ENCODE data around the gene USH2A.

USH2A gene

GRCh38 chr1:215887627-215888026 lies 535.6 kb downstream of the USH2A start:
- Mint-ChIP-seq H3K9me3 (no peaks in the 10 kb centered on the region), H3K27me3 (ENCODE audit: low read depth) (no peaks in the 10 kb centered on the region), H3K4me1 (ENCODE audit: low read depth) (no peaks in the 10 kb centered on the region), H3K36me3 (ENCODE audit: low read depth) (no peaks in the 10 kb centered on the region), H3K27ac (no peak overlapping the region), H3K4me3 (no peak overlapping the region)

DNA sequence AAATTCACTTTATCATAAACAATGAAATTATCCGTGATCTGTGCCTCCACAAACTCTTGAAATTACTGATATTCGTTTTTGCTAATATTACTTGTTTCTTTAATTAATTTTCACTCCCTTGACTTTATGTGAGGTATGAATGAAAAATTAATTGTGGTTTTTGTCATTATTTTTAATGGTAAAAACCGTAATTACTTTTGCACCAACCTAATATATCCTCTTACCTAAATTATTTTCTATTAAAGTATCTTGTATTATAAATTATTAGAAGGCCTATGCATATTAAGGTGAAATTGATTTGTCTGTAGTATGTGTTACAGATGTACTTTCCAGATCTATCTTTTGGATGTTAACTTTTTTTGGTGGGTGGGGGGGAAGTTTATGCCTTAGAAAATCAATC lies 540.2 kb downstream of the USH2A start:
- Mint-ChIP-seq H3K4me3 (no peak overlapping the region), H3K27ac (no peak overlapping the region), H3K4me1 (ENCODE audit: low read depth) (no peaks in the 10 kb centered on the region), H3K36me3 (ENCODE audit: low read depth) (no peaks in the 10 kb centered on the region), H3K27me3 (ENCODE audit: low read depth) (no peaks in the 10 kb centered on the region), H3K9me3 (no peaks in the 10 kb centered on the region)

DNA sequence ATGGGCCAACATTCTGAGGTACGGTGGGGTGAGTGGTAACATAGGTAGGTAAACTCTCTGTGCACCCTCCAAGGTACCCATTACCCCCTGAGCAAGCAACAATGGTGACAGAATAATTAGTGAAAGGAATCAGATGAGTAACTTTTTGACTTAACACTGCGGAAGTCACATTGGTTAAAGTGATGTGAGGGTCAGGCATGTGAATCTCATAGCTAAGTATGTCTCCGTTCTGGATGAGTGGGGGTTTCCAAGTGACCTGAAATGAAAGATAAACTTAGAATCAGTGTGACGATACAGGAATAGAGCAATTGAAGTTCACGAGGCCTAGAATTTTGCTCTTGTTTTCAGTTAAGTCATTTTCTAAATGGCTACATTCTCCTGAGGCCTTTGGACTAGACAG lies 544.4 kb downstream of the USH2A start:
- no peak overlapping the region for H3K4me3 Mint-ChIP-seq
- peaks cover 4% of the 10 kb centered on the region for H3K9me3 Mint-ChIP-seq
- no peaks in the 10 kb centered on the region for H3K4me1 Mint-ChIP-seq (ENCODE audit: low read depth)
- H3K36me3 Mint-ChIP-seq (ENCODE audit: low read depth), result no peaks in the 10 kb centered on the region
- H3K27ac Mint-ChIP-seq, result no peak overlapping the region
- no peaks in the 10 kb centered on the region for H3K27me3 Mint-ChIP-seq (ENCODE audit: low read depth)

GRCh38 chr1:215878128-215878527 lies 545.1 kb downstream of the USH2A start:
- Mint-ChIP-seq H3K27ac (no peak overlapping the region), H3K27me3 (ENCODE audit: low read depth) (no peaks in the 10 kb centered on the region), H3K36me3 (ENCODE audit: low read depth) (no peaks in the 10 kb centered on the region), H3K4me1 (ENCODE audit: low read depth) (no peaks in the 10 kb centered on the region), H3K9me3 (peaks cover 4% of the 10 kb centered on the region), H3K4me3 (no peak overlapping the region)

DNA sequence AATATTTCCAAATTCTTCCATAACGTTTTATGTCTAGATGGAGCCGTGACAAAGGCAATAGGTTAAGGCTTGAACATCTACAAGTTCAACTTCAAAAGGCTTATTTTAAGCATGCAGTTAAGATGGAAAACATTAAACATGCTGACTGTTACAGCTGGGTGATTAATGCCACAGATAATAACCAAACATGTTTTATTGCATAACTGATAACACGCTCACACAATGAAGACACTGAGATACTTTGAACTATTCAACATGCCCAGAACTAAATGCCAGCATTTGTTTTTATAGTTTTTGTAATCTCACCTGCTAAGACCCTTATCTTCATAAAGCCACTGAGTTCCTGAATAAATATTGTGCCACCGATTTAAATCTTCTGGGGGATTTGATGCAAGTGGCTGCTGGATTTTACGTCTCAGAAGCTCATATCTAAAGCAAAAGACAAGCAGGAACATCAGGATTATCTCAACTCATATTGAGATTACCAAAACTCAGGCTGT lies 545.7 kb downstream of the USH2A start:
- no peak overlapping the region for H3K27ac Mint-ChIP-seq
- no peaks in the 10 kb centered on the region for H3K4me1 Mint-ChIP-seq (ENCODE audit: low read depth)
- no peaks in the 10 kb centered on the region for H3K36me3 Mint-ChIP-seq (ENCODE audit: low read depth)
- no peaks in the 10 kb centered on the region for H3K27me3 Mint-ChIP-seq (ENCODE audit: low read depth)
- H3K4me3 Mint-ChIP-seq, result no peak overlapping the region
- peaks cover 4% of the 10 kb centered on the region for H3K9me3 Mint-ChIP-seq

DNA sequence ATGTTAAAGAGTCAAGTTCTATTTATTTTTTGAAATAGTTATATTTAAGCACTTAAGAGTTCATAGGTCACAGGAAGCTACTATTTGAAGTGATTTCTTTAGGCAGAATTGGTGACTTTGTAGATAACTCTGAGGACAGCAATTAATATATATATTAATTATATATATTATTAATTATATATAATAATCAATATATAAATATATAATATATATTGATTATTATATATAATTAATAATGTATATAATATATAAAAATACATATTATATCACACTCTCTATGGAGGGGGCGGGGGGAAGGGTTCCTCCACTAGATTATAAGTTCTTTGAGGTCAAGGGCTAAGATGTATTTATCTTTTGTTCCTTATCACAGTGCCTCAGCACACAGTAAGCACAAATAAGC lies 547.5 kb downstream of the USH2A start:
- H3K27ac Mint-ChIP-seq, result no peak overlapping the region
- H3K4me3 Mint-ChIP-seq, result no peak overlapping the region
- H3K27me3 Mint-ChIP-seq (ENCODE audit: low read depth), result no peaks in the 10 kb centered on the region

GRCh38 chr1:215875236-215875635 lies 548.0 kb downstream of the USH2A start:
- Mint-ChIP-seq H3K9me3 (peaks cover 4% of the 10 kb centered on the region), H3K27me3 (ENCODE audit: low read depth) (no peaks in the 10 kb centered on the region), H3K4me3 (no peak overlapping the region), H3K27ac (no peak overlapping the region), H3K4me1 (ENCODE audit: low read depth) (no peaks in the 10 kb centered on the region), H3K36me3 (ENCODE audit: low read depth) (no peaks in the 10 kb centered on the region)

More for the DNA sequence above, 547.5 kb downstream of the USH2A start:
- Mint-ChIP-seq H3K4me1 (ENCODE audit: low read depth) (no peaks in the 10 kb centered on the region), H3K36me3 (ENCODE audit: low read depth) (no peaks in the 10 kb centered on the region), H3K9me3 (peaks cover 4% of the 10 kb centered on the region)

GRCh38 chr1:215872658-215873057 lies 550.6 kb downstream of the USH2A start:
- H3K36me3 Mint-ChIP-seq (ENCODE audit: low read depth), result no peaks in the 10 kb centered on the region
- H3K4me1 Mint-ChIP-seq (ENCODE audit: low read depth), result no peaks in the 10 kb centered on the region
- H3K9me3 Mint-ChIP-seq, result peaks cover 4% of the 10 kb centered on the region
- no peak overlapping the region for H3K4me3 Mint-ChIP-seq
- no peak overlapping the region for H3K27ac Mint-ChIP-seq
- no peaks in the 10 kb centered on the region for H3K27me3 Mint-ChIP-seq (ENCODE audit: low read depth)

- no peaks in the 10 kb centered on the region for H3K27me3 Mint-ChIP-seq (ENCODE audit: low read depth)
- no peaks in the 10 kb centered on the region for H3K9me3 Mint-ChIP-seq
- no peaks in the 10 kb centered on the region for H3K4me1 Mint-ChIP-seq (ENCODE audit: low read depth)
- no peak overlapping the region for H3K27ac Mint-ChIP-seq
- H3K4me3 Mint-ChIP-seq, result no peak overlapping the region
- H3K36me3 Mint-ChIP-seq (ENCODE audit: low read depth), result no peaks in the 10 kb centered on the region
These were observed 554.7 kb downstream of the USH2A start for GRCh38 chr1:215868500-215868899.

DNA sequence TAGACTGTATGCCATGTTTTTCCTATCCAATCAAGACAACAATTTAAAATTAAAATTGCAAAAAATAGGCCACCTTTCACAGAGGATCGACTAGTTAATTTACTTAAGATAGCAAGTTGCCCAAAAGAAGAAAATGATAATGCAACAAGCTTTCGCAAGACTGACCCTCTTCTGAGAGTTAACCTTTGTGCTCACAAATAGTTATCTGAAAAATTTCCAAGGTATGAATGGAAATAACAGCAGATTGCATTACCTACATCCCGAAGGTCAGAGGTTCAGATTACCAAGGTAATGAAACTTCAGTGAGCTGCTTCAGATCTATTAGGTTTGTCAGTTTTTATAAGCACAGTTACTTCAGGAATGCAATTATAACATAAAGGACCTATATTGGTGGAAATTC lies 558.2 kb downstream of the USH2A start:
- Mint-ChIP-seq H3K27me3 (ENCODE audit: low read depth) (no peaks in the 10 kb centered on the region), H3K4me1 (ENCODE audit: low read depth) (no peaks in the 10 kb centered on the region), H3K4me3 (no peak overlapping the region), H3K9me3 (no peaks in the 10 kb centered on the region), H3K36me3 (ENCODE audit: low read depth) (no peaks in the 10 kb centered on the region), H3K27ac (no peak overlapping the region)

GRCh38 chr1:215863796-215864195 lies 559.5 kb downstream of the USH2A start:
- no peaks in the 10 kb centered on the region for H3K36me3 Mint-ChIP-seq (ENCODE audit: low read depth)
- H3K27ac Mint-ChIP-seq, result no peak overlapping the region
- no peaks in the 10 kb centered on the region for H3K4me1 Mint-ChIP-seq (ENCODE audit: low read depth)
- no peak overlapping the region for H3K4me3 Mint-ChIP-seq
- no peaks in the 10 kb centered on the region for H3K9me3 Mint-ChIP-seq
- no peaks in the 10 kb centered on the region for H3K27me3 Mint-ChIP-seq (ENCODE audit: low read depth)

- Mint-ChIP-seq H3K27me3 (ENCODE audit: low read depth) (no peaks in the 10 kb centered on the region), H3K9me3 (no peaks in the 10 kb centered on the region), H3K4me3 (no peak overlapping the region), H3K27ac (no peak overlapping the region), H3K4me1 (ENCODE audit: low read depth) (no peaks in the 10 kb centered on the region), H3K36me3 (ENCODE audit: low read depth) (no peaks in the 10 kb centered on the region)
These were observed 562.4 kb downstream of the USH2A start for GRCh38 chr1:215860833-215861232.

- Mint-ChIP-seq H3K27ac (no peak overlapping the region), H3K4me3 (no peak overlapping the region), H3K4me1 (ENCODE audit: low read depth) (no peaks in the 10 kb centered on the region), H3K36me3 (ENCODE audit: low read depth) (no peaks in the 10 kb centered on the region), H3K27me3 (ENCODE audit: low read depth) (no peaks in the 10 kb centered on the region), H3K9me3 (peaks cover 8% of the 10 kb centered on the region)
These were observed 565.9 kb downstream of the USH2A start for GRCh38 chr1:215857317-215857716.

DNA sequence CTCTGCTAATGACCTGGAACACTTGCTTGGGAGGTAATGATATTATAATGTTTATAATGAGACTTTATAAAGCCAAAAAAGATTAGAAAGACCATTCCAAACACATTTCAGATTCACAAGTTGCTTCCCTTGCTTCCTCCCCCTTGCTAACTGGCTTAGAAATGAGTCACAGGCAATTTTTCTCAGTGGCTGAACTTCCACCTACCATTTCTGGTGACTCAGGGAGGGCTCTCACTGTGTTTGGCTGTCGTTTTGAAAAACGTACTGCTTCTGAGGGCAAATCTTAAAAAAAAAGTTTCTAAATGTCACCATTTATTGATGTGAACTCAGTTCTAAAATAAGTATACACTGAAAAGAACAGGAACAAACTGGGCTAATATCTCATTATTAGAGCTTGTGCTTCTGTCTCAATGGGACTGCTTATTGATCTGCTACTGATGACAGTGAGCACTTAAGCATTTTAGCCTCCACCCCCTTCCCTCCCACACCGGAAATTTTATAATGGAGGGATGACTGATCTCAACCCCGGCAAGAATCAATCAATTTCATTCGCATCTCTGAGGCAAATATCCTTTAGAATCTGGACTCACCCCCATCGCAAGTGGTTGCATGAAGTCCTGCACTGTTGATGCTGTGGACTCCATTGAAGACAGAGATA lies 577.9 kb downstream of the USH2A start:
- H3K4me3 Mint-ChIP-seq, result no peak overlapping the region
- no peak overlapping the region for H3K27ac Mint-ChIP-seq
- H3K4me1 Mint-ChIP-seq (ENCODE audit: low read depth), result no peaks in the 10 kb centered on the region
- H3K27me3 Mint-ChIP-seq (ENCODE audit: low read depth), result no peaks in the 10 kb centered on the region
- H3K9me3 Mint-ChIP-seq, result no peaks in the 10 kb centered on the region
- no peaks in the 10 kb centered on the region for H3K36me3 Mint-ChIP-seq (ENCODE audit: low read depth)

DNA sequence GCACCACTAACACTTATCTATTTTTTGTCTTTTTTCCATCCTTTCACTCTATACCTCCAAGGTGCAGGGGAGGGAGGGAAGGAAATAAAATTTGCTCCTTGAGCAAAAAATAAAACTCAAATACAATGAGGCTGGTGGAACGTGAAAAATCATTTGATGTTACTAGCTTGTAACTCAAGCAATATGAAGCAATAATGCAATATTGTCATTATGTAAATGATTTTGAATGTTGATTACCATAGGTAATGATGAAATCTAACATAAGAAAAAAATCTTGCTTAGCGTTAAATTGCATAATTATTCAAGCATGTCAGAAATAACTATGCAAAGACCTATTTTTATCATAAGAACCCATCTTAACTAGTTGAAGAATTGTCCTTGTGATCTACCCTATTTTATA lies 578.5 kb downstream of the USH2A start:
- H3K36me3 Mint-ChIP-seq (ENCODE audit: low read depth), result no peaks in the 10 kb centered on the region
- no peaks in the 10 kb centered on the region for H3K27me3 Mint-ChIP-seq (ENCODE audit: low read depth)
- H3K4me1 Mint-ChIP-seq (ENCODE audit: low read depth), result no peaks in the 10 kb centered on the region
- H3K27ac Mint-ChIP-seq, result no peak overlapping the region
- no peak overlapping the region for H3K4me3 Mint-ChIP-seq
- H3K9me3 Mint-ChIP-seq, result no peaks in the 10 kb centered on the region

GRCh38 chr1:215844266-215844665 lies 579.0 kb downstream of the USH2A start:
- H3K4me1 Mint-ChIP-seq (ENCODE audit: low read depth), result no peaks in the 10 kb centered on the region
- H3K27ac Mint-ChIP-seq, result no peak overlapping the region
- H3K36me3 Mint-ChIP-seq (ENCODE audit: low read depth), result no peaks in the 10 kb centered on the region
- H3K4me3 Mint-ChIP-seq, result no peak overlapping the region
- H3K9me3 Mint-ChIP-seq, result no peaks in the 10 kb centered on the region
- H3K27me3 Mint-ChIP-seq (ENCODE audit: low read depth), result no peaks in the 10 kb centered on the region

Measured in T-helper 1 cell treated with Interleukin-12 subunit alpha and Interleukin-12 subunit beta and Interleukin-4 antibody, amounts not matched to agents 30 μg/mL and 1 μg/mL, for 36 hours (primary cell).